ENCODE results near the gene DRD4. TPM values are rescaled to one million over a fixed set of nuclear protein-coding genes. Genes with fewer than 3 reads are reported as not detected.

DRD4 gene
- total and polyA plus RNA-seq, 9 of the 15 experiments (the other 6 are each of a cell fraction or from before 2014, with no cell fraction given): 0.04 to 0.95 (median 0.21) TPM; not detected in 5

- TF ChIP-seq, protein P1, sequence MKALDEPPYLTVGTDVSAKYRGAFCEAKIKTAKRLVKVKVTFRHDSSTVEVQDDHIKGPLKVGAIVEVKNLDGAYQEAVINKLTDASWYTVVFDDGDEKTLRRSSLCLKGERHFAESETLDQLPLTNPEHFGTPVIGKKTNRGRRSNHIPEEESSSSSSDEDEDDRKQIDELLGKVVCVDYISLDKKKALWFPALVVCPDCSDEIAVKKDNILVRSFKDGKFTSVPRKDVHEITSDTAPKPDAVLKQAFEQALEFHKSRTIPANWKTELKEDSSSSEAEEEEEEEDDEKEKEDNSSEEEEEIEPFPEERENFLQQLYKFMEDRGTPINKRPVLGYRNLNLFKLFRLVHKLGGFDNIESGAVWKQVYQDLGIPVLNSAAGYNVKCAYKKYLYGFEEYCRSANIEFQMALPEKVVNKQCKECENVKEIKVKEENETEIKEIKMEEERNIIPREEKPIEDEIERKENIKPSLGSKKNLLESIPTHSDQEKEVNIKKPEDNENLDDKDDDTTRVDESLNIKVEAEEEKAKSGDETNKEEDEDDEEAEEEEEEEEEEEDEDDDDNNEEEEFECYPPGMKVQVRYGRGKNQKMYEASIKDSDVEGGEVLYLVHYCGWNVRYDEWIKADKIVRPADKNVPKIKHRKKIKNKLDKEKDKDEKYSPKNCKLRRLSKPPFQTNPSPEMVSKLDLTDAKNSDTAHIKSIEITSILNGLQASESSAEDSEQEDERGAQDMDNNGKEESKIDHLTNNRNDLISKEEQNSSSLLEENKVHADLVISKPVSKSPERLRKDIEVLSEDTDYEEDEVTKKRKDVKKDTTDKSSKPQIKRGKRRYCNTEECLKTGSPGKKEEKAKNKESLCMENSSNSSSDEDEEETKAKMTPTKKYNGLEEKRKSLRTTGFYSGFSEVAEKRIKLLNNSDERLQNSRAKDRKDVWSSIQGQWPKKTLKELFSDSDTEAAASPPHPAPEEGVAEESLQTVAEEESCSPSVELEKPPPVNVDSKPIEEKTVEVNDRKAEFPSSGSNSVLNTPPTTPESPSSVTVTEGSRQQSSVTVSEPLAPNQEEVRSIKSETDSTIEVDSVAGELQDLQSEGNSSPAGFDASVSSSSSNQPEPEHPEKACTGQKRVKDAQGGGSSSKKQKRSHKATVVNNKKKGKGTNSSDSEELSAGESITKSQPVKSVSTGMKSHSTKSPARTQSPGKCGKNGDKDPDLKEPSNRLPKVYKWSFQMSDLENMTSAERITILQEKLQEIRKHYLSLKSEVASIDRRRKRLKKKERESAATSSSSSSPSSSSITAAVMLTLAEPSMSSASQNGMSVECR (CRISPR knock-in tag; IDR thresholded peaks at IDR 0.05): peak; percentile 25; the same call in 1 of the 2 replicates
- no peak for TF ChIP-seq ZBTB26 (CRISPR knock-in tag; IDR thresholded peaks at IDR 0.05)
- TF ChIP-seq, protein P2, sequence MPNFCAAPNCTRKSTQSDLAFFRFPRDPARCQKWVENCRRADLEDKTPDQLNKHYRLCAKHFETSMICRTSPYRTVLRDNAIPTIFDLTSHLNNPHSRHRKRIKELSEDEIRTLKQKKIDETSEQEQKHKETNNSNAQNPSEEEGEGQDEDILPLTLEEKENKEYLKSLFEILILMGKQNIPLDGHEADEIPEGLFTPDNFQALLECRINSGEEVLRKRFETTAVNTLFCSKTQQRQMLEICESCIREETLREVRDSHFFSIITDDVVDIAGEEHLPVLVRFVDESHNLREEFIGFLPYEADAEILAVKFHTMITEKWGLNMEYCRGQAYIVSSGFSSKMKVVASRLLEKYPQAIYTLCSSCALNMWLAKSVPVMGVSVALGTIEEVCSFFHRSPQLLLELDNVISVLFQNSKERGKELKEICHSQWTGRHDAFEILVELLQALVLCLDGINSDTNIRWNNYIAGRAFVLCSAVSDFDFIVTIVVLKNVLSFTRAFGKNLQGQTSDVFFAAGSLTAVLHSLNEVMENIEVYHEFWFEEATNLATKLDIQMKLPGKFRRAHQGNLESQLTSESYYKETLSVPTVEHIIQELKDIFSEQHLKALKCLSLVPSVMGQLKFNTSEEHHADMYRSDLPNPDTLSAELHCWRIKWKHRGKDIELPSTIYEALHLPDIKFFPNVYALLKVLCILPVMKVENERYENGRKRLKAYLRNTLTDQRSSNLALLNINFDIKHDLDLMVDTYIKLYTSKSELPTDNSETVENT (CRISPR knock-in tag; IDR thresholded peaks at IDR 0.05): 0 out of 2 replicates have a peak, but pooled peaks have one; percentile 35
- TF ChIP-seq KDM4B (IDR thresholded peaks at IDR 0.05; ENCODE audit: borderline replicate concordance in 2 of 2, low read depth in 1 of 2): no peak
- TF ChIP-seq ZBTB33 (CRISPR knock-in tag; IDR thresholded peaks at IDR 0.05): peak; percentile 27; the same call in 1 of the 2 replicates
- TF ChIP-seq, protein P3, sequence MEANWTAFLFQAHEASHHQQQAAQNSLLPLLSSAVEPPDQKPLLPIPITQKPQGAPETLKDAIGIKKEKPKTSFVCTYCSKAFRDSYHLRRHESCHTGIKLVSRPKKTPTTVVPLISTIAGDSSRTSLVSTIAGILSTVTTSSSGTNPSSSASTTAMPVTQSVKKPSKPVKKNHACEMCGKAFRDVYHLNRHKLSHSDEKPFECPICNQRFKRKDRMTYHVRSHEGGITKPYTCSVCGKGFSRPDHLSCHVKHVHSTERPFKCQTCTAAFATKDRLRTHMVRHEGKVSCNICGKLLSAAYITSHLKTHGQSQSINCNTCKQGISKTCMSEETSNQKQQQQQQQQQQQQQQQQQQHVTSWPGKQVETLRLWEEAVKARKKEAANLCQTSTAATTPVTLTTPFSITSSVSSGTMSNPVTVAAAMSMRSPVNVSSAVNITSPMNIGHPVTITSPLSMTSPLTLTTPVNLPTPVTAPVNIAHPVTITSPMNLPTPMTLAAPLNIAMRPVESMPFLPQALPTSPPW (CRISPR knock-in tag; IDR thresholded peaks at IDR 0.05): peak; percentile 20; the same call in 1 of the 2 replicates
- no peak for TF ChIP-seq RBM15 (IDR thresholded peaks at IDR 0.05; ENCODE audit: insufficient read depth, low read length)
- no peak for TF ChIP-seq SMC3 (conservative IDR thresholded peaks at IDR 0.05; ENCODE audit: insufficient read depth, low read depth, low read length)
- no peak for TF ChIP-seq TEAD4 (IDR thresholded peaks at IDR 0.05; ENCODE audit: low read length)
- TF ChIP-seq TEAD4 (CRISPR knock-in tag; IDR thresholded peaks at IDR 0.05; ENCODE audit: borderline replicate concordance): no peak
- peak; percentile 29; the same call in 1 of the 2 replicates for TF ChIP-seq RBFOX2 (IDR thresholded peaks at IDR 0.05; ENCODE audit: low read depth, low read length)
- TF ChIP-seq HES1 (IDR thresholded peaks at IDR 0.05; ENCODE audit: low read depth): no peak
- peak; percentile 47 for TF ChIP-seq HMGN3 (IDR thresholded peaks at IDR 0.05; ENCODE audit: borderline replicate concordance, extremely low read depth, insufficient read length, low read depth, low read length)
These were observed 23.6 kb upstream of the DRD4 start (continued) for GRCh38 chr11:613369-613968.
